Measurements from ENCODE around the gene RPP14. TPM values are rescaled to one million over a fixed set of nuclear protein-coding genes. Genes with fewer than 3 reads are reported as not detected.
"Not testable (repeated sequence)": the region's sequence is repeated elsewhere in the genome, so short reads cannot be mapped to it uniquely, and the experiment has no call there.

RPP14 gene
- total and polyA plus RNA-seq, 4 donors, result 5.8 to 13.8 (median 10.4) TPM

DNA sequence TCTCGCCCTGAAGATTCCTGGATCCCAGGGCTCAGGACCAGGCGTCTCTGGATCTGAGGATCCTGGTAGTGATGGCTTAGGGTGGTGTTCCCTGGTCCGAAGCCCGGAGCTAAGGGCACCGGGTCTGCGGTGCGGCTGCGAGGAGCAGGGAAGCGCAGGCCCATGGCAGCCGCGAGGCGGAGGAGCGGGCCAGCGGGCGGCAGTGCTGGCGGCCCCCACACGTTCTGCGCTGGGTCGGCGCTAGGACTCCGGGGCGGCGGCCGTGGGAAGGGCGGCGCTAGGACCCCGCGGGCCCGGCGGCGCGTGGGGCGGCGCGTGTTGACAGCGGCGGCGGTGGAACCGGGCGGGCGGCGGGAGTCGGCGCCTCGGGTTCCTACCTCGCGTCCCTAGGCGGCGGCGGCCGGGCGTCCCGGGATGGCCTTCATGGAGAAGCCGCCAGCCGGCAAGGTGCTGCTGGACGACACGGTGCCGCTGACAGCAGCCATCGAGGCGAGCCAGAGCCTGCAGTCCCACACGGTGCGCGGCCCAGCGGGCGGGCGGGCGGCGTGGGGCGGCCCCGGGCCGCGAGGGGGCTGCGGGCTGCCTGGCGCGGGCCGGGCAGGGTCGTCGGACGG, 26.6 kb downstream of the RPP14 start, which contains the start of gene PXK:
Gene PXK (plus strand): TSS at position 318 of the 614 bp plus-strand sequence. CDS start 97 bp downstream, at position 415.
- Histone ChIP-seq H3K4me3 (ENCODE audit: low read length in 2 of 2) (peak within 1 kb of the TSS; percentile 78 to 96), H3K4me1 (ENCODE audit: control insufficient read depth in 1 of 2, insufficient read depth in 2 of 2, low read length in 2 of 2) (peaks cover 0 to 7% of the 10 kb centered on the region in 2 donors), H3K9me3 (ENCODE audit: control insufficient read depth, low read length) (no peaks in the 10 kb centered on the region), H3K36me3 (ENCODE audit: control insufficient read depth in 1 of 2, insufficient read depth in 2 of 2, low read length in 1 of 2) (no peaks in the 10 kb centered on the region), H3K27ac (ENCODE audit: low read depth in 1 of 2, low read length in 2 of 2) (peak within 1 kb of the TSS in 1 of 2 donors; percentile 52), H3K27me3 (ENCODE audit: control insufficient read depth in 1 of 2, insufficient read depth in 2 of 2, low read length in 1 of 2) (no peaks in the 10 kb centered on the region)
- ATAC-seq (ENCODE audit: low FRiP score) (peak; percentile 95), DNase-seq (peak; percentile 89 to 95)
- intact Hi-C loops (cut with DNase I), result loop anchor here (2.0 to 5.0 kb wide), 4 partner anchors 80 to 162 kb away; partner anchors contain the start of gene KCTD6 (in 1 of the 2)
- 0 to 1% methylated on average over 37 to 79 of the region's 79 CpGs for WGBS, 2 donors

GRCh38 chr3:58333206-58334012, 27.4 kb downstream of the RPP14 start:
- no peaks in the 10 kb centered on the region for H3K36me3 ChIP-seq (ENCODE audit: control insufficient read depth in 1 of 2, insufficient read depth in 2 of 2, low read length in 1 of 2)
- peak in 1 of 2 donors; percentile 75 for DNase-seq
- WGBS, 2 donors, result 0 to 1% methylated on average over 28 to 37 of the region's 37 CpGs
- H3K27me3 ChIP-seq (ENCODE audit: control insufficient read depth in 1 of 2, insufficient read depth in 2 of 2, low read length in 1 of 2), result no peaks in the 10 kb centered on the region
- intact Hi-C loops (cut with DNase I), result loop anchor here (2.0 to 5.0 kb wide), 4 partner anchors 79 to 161 kb away; partner anchors contain the start of gene KCTD6 (in 1 of the 2)
- H3K4me1 ChIP-seq (ENCODE audit: control insufficient read depth in 1 of 2, insufficient read depth in 2 of 2, low read length in 2 of 2), result peaks cover 0 to 7% of the 10 kb centered on the region in 2 donors
- H3K9me3 ChIP-seq (ENCODE audit: control insufficient read depth, low read length), result no peaks in the 10 kb centered on the region
- no peak overlapping the region for H3K27ac ChIP-seq (ENCODE audit: low read depth in 1 of 2, low read length in 2 of 2)
- peak; percentile 25 for ATAC-seq (ENCODE audit: low FRiP score)
- H3K4me3 ChIP-seq (ENCODE audit: low read length in 2 of 2), result peak overlapping the region; percentile 78 to 96

DNA sequence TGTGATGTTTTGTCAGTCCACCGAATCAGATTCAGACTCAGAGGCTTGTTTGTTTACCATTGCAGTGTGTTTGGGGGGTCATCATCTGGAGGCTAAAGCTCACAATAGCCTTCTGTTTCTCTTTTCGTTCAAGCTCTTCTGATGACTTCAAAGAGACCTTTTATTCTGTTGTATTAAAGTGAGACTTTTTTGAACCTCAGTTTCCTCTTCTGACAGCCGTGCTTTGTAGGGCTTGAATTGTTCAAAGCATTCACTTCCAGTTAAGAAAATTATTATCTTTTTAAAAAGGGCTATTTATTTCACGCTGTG, 27.9 kb downstream of the RPP14 start:
- intact Hi-C loops (cut with DNase I), result loop anchor here (5.0 kb wide), 2 partner anchors 78 to 83 kb away; no protein-coding TSS in a partner anchor
- no peaks in the 10 kb centered on the region for H3K27me3 ChIP-seq (ENCODE audit: control insufficient read depth in 1 of 2, insufficient read depth in 2 of 2, low read length in 1 of 2)
- no peak overlapping the region for H3K27ac ChIP-seq (ENCODE audit: low read depth in 1 of 2, low read length in 2 of 2)
- no peaks in the 10 kb centered on the region for H3K9me3 ChIP-seq (ENCODE audit: control insufficient read depth, low read length)
- DNase-seq (no peak), ATAC-seq (ENCODE audit: low FRiP score) (no peak)
- peaks cover 0 to 7% of the 10 kb centered on the region in 2 donors for H3K4me1 ChIP-seq (ENCODE audit: control insufficient read depth in 1 of 2, insufficient read depth in 2 of 2, low read length in 2 of 2)
- H3K4me3 ChIP-seq (ENCODE audit: low read length in 2 of 2), result peak overlapping the region; percentile 78 to 96
- 32 to 42% methylated on average over 4 of the region's 4 CpGs for WGBS, 2 donors
- H3K36me3 ChIP-seq (ENCODE audit: control insufficient read depth in 1 of 2, insufficient read depth in 2 of 2, low read length in 1 of 2), result no peaks in the 10 kb centered on the region

GRCh38 chr3:58334506-58334884, 28.4 kb downstream of the RPP14 start:
- Histone ChIP-seq H3K4me3 (ENCODE audit: low read length in 2 of 2) (peak overlapping the region in 1 of 2 donors; percentile 78), H3K4me1 (ENCODE audit: control insufficient read depth in 1 of 2, insufficient read depth in 2 of 2, low read length in 2 of 2) (peaks cover 0 to 7% of the 10 kb centered on the region in 2 donors), H3K27me3 (ENCODE audit: control insufficient read depth in 1 of 2, insufficient read depth in 2 of 2, low read length in 1 of 2) (no peaks in the 10 kb centered on the region), H3K9me3 (ENCODE audit: control insufficient read depth, low read length) (no peaks in the 10 kb centered on the region), H3K27ac (ENCODE audit: low read depth in 1 of 2, low read length in 2 of 2) (no peak overlapping the region), H3K36me3 (ENCODE audit: control insufficient read depth in 1 of 2, insufficient read depth in 2 of 2, low read length in 1 of 2) (no peaks in the 10 kb centered on the region)
- DNase-seq (no peak), ATAC-seq (ENCODE audit: low FRiP score) (no peak)
- WGBS, 2 donors, result 89 to 95% methylated on average over 1 of the region's 1 CpG
- intact Hi-C loops (cut with DNase I), result loop anchor here (5.0 kb wide), 2 partner anchors 78 to 83 kb away; no protein-coding TSS in a partner anchor

DNA sequence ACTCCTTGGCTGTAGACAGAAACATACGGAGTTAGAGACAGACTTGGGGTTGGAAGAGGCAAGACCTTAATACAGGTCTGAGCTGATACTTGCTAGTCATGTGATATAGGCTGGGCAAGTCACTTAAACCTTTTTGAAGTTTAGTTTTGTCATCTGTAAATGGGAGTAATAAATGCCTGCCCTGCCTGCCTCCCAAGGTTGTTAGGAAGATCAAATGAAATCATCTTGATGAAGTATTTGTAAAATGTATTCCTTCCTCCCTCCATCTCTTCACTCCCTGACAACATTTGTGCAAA, 29.6 kb downstream of the RPP14 start:
- 29 to 31% methylated on average over 1 of the region's 1 CpG for WGBS, 2 donors
- H3K36me3 ChIP-seq (ENCODE audit: control insufficient read depth in 1 of 2, insufficient read depth in 2 of 2, low read length in 1 of 2), result no peaks in the 10 kb centered on the region
- peaks cover 0 to 7% of the 10 kb centered on the region in 2 donors for H3K4me1 ChIP-seq (ENCODE audit: control insufficient read depth in 1 of 2, insufficient read depth in 2 of 2, low read length in 2 of 2)
- no peak overlapping the region for H3K27ac ChIP-seq (ENCODE audit: low read depth in 1 of 2, low read length in 2 of 2)
- intact Hi-C loops (cut with DNase I), result no loop called here
- H3K9me3 ChIP-seq (ENCODE audit: control insufficient read depth, low read length), result no peaks in the 10 kb centered on the region
- H3K27me3 ChIP-seq (ENCODE audit: control insufficient read depth in 1 of 2, insufficient read depth in 2 of 2, low read length in 1 of 2), result no peaks in the 10 kb centered on the region
- no peak overlapping the region for H3K4me3 ChIP-seq (ENCODE audit: low read length in 2 of 2)
- DNase-seq (no peak), ATAC-seq (ENCODE audit: low FRiP score) (no peak)

DNA sequence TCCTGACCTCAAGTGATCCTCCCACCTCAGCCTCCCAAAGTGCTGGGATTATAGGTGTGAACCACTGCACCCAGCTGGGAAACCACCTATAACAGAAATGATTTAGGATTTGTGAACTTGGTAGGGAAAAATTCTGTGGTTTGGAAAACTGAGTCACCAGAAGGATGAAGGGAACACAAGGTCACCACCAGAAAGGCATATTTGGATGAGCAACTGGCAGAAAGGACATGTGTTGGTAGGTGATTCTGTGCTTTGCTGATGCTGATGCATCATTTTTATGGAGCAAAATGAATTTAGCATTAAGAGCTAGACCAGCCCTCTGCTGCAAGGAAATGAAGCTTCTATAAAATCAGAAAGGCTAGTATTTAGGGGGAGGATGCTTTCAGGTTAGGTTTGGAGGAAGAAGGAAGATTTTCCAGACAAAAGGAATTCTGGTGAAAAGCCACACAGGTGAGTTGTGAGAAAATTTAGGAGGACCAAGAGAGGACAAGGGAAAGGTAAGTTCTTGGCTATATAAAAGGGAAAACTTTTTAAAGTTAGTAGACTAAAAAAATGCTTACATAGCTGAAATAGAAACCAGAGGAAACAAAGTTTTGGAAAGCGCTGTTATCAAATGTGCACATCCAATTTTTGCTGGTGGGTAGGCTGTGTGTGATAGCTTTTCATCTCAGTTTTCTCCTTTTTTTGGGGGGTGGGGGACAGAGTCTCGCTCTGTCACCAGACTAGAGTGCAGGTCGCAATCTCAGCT, 30.3 kb downstream of the RPP14 start:
- Histone ChIP-seq H3K27me3 (ENCODE audit: control insufficient read depth in 1 of 2, insufficient read depth in 2 of 2, low read length in 1 of 2) (no peaks in the 10 kb centered on the region), H3K36me3 (ENCODE audit: control insufficient read depth in 1 of 2, insufficient read depth in 2 of 2, low read length in 1 of 2) (no peaks in the 10 kb centered on the region), H3K4me3 (ENCODE audit: low read length in 2 of 2) (no peak overlapping the region), H3K27ac (ENCODE audit: low read depth in 1 of 2, low read length in 2 of 2) (no peak overlapping the region), H3K9me3 (ENCODE audit: control insufficient read depth, low read length) (no peaks in the 10 kb centered on the region), H3K4me1 (ENCODE audit: control insufficient read depth in 1 of 2, insufficient read depth in 2 of 2, low read length in 2 of 2) (peaks cover 0 to 7% of the 10 kb centered on the region in 2 donors)
- 98 to 100% methylated on average over 3 of the region's 3 CpGs for WGBS, 2 donors
- intact Hi-C loops (cut with DNase I), result no loop called here
- DNase-seq, result no peak
- no peak for ATAC-seq (ENCODE audit: low FRiP score)

GRCh38 chr3:58337190-58337589, 31.1 kb downstream of the RPP14 start:
- no peak for ATAC-seq (ENCODE audit: low FRiP score)
- no peak overlapping the region for H3K27ac ChIP-seq (ENCODE audit: low read depth in 1 of 2, low read length in 2 of 2)
- H3K4me1 ChIP-seq (ENCODE audit: control insufficient read depth in 1 of 2, insufficient read depth in 2 of 2, low read length in 2 of 2), result peaks cover 0 to 7% of the 10 kb centered on the region in 2 donors
- WGBS, 2 donors, result 92 to 100% methylated on average over 1 of the region's 1 CpG
- H3K4me3 ChIP-seq (ENCODE audit: low read length in 2 of 2), result no peak overlapping the region
- H3K9me3 ChIP-seq (ENCODE audit: control insufficient read depth, low read length), result no peaks in the 10 kb centered on the region
- H3K27me3 ChIP-seq (ENCODE audit: control insufficient read depth in 1 of 2, insufficient read depth in 2 of 2, low read length in 1 of 2), result no peaks in the 10 kb centered on the region
- H3K36me3 ChIP-seq (ENCODE audit: control insufficient read depth in 1 of 2, insufficient read depth in 2 of 2, low read length in 1 of 2), result no peaks in the 10 kb centered on the region
- DNase-seq, result no peak
- intact Hi-C loops (cut with DNase I), result no loop called here

GRCh38 chr3:58339146-58339545, 33.1 kb downstream of the RPP14 start:
- H3K4me1 ChIP-seq (ENCODE audit: control insufficient read depth in 1 of 2, insufficient read depth in 2 of 2, low read length in 2 of 2); intact Hi-C loops (cut with DNase I); H3K36me3 ChIP-seq (ENCODE audit: control insufficient read depth in 1 of 2, insufficient read depth in 2 of 2, low read length in 1 of 2); H3K9me3 ChIP-seq (ENCODE audit: control insufficient read depth, low read length); H3K4me3 ChIP-seq (ENCODE audit: low read length in 2 of 2); H3K27ac ChIP-seq (ENCODE audit: low read depth in 1 of 2, low read length in 2 of 2); ATAC-seq (ENCODE audit: low FRiP score); H3K27me3 ChIP-seq (ENCODE audit: control insufficient read depth in 1 of 2, insufficient read depth in 2 of 2, low read length in 1 of 2); DNase-seq: not testable (repeated sequence)
- WGBS, 2 donors, result 93 to 96% methylated on average over 12 of the region's 12 CpGs

Measured in aorta (tissue), 5 donors.